Embryonic facial prominence (tissue), 1 donor: ENCODE measurements around the gene USP17L22.
"Not testable (repeated sequence)": the region's sequence is repeated elsewhere in the genome, so short reads cannot be mapped to it uniquely, and the experiment has no call there.

Experiments used
- DNase-seq: peaks from one replicate; pipeline ENCODE4 v3.0.0-alpha.2; 2016; ENCODE audit errors: extremely low spot score

Gene USP17L22

DNA sequence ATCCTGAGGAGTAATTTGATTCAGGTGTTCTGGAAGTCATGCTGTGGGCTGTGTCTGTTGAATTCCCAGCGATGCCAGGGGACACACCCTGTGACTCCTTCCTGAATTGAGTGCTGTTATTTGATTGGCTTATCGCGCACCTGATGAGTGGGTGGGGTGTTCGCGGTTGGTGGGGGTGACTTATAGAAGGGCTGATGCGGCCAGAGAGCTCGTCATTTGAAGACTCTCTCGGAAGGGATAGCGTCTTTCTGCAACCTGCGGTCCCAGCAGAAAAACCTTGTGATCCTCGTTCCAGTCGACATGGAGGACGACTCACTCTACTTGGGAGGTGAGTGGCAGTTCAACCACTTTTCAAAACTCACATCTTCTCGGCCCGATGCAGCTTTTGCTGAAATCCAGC, at the start of gene USP17L22:
TSS of gene USP17L22 (plus strand) at position 301 of the 400 bp plus-strand sequence. CDS start at position 301, 0 bp downstream.
- DNase-seq: not testable (repeated sequence)

DNA sequence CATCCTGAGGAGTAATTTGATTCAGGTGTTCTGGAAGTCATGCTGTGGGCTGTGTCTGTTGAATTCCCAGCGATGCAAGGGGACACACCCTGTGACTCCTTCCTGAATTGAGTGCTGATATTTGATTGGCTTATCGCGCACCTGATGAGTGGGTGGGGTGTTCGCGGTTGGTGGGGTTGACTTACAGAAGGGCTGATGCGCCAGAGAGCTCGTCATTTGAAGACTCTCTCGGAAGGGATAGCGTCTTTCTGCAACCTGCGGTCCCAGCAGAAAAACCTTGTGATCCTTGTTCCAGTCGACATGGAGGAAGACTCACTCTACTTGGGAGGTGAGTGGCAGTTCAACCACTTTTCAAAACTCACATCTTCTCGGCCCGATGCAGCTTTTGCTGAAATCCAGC, 47.6 kb upstream of the USP17L22 start, which contains the start of gene USP17L12:
TSS of gene USP17L12 (plus strand) at position 301 of the 400 bp plus-strand sequence. CDS start at position 301, 0 bp downstream.
- not testable (repeated sequence) for DNase-seq

GRCh38 chr4:9224596-9224995, 42.8 kb upstream of the USP17L22 start, which contains the start of gene USP17L13:
Gene USP17L13 (plus strand): TSS chr4:9224896. CDS start chr4:9224896, 0 bp downstream.
- not testable (repeated sequence) for DNase-seq

DNA sequence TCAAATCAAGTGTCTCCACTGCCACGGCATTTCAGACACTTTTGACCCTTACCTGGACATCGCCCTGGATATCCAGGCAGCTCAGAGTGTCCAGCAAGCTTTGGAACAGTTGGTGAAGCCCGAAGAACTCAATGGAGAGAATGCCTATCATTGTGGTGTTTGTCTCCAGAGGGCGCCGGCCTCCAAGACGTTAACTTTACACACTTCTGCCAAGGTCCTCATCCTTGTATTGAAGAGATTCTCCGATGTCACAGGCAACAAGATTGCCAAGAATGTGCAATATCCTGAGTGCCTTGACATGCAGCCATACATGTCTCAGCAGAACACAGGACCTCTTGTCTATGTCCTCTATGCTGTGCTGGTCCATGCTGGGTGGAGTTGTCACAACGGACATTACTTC, 37.2 kb upstream of the USP17L22 start:
- not testable (repeated sequence) for DNase-seq

DNA sequence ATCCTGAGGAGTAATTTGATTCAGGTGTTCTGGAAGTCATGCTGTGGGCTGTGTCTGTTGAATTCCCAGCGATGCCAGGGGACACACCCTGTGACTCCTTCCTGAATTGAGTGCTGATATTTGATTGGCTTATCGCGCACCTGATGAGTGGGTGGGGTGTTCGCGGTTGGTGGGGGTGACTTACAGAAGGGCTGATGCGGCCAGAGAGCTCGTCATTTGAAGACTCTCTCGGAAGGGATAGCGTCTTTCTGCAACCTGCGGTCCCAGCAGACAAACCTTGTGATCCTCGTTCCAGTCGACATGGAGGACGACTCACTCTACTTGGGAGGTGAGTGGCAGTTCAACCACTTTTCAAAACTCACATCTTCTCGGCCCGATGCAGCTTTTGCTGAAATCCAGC, 33.3 kb upstream of the USP17L22 start, which contains the start of gene USP17L15:
TSS of gene USP17L15 (plus strand) at position 301 of the 400 bp plus-strand sequence. CDS start at position 301, 0 bp downstream.
- not testable (repeated sequence) for DNase-seq

- not testable (repeated sequence) for DNase-seq
These were observed 29.0 kb upstream of the USP17L22 start for GRCh38 chr4:9238461-9238860.

DNA sequence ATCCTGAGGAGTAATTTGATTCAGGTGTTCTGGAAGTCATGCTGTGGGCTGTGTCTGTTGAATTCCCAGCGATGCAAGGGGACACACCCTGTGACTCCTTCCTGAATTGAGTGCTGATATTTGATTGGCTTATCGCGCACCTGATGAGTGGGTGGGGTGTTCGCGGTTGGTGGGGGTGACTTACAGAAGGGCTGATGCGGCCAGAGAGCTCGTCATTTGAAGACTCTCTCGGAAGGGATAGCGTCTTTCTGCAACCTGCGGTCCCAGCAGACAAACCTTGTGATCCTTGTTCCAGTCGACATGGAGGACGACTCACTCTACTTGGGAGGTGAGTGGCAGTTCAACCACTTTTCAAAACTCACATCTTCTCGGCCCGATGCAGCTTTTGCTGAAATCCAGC, 23.8 kb upstream of the USP17L22 start, which contains the start of gene USP17L17:
TSS of gene USP17L17 (plus strand) at position 301 of the 400 bp plus-strand sequence. CDS start at position 301, 0 bp downstream.
- DNase-seq: not testable (repeated sequence)

- DNase-seq: not testable (repeated sequence)
These were observed 19.3 kb upstream of the USP17L22 start, which contains the start of gene USP17L18 for GRCh38 chr4:9247953-9248680. Gene USP17L18 (plus strand): TSS chr4:9248630. CDS start chr4:9248630, 0 bp downstream.

- DNase-seq: not testable (repeated sequence)
These were observed 14.3 kb upstream of the USP17L22 start, which contains the start of gene USP17L19 for GRCh38 chr4:9253078-9253477. Gene USP17L19 (plus strand): TSS chr4:9253378. CDS start chr4:9253378, 0 bp downstream.

GRCh38 chr4:9257824-9258223, 9.6 kb upstream of the USP17L22 start, which contains the start of gene USP17L20:
Gene USP17L20 (plus strand): TSS chr4:9258124. CDS start chr4:9258124, 0 bp downstream.
- not testable (repeated sequence) for DNase-seq

DNA sequence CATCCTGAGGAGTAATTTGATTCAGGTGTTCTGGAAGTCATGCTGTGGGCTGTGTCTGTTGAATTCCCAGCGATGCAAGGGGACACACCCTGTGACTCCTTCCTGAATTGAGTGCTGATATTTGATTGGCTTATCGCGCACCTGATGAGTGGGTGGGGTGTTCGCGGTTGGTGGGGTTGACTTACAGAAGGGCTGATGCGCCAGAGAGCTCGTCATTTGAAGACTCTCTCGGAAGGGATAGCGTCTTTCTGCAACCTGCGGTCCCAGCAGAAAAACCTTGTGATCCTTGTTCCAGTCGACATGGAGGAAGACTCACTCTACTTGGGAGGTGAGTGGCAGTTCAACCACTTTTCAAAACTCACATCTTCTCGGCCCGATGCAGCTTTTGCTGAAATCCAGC, 4.8 kb upstream of the USP17L22 start, which contains the start of gene USP17L21:
TSS of gene USP17L21 (plus strand) at position 301 of the 400 bp plus-strand sequence. CDS start at position 301, 0 bp downstream.
- DNase-seq: not testable (repeated sequence)

DNA sequence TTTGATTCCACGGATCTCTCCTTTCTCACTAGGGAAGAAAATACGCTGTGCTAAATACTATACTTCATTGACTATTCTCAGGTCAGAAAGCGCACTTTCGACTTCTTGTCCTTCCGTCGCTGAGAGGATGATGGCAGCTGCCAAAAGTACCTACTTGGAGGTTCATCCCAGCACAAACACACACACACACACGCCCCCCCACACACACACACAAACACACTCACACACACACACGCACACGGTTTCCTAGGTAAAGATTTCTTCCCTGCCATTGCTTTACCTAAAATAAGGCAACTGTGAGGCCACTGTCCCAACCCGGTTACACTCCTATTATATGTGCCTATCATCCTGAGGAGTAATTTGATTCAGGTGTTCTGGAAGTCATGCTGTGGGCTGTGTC, 4.3 kb downstream of the USP17L22 start:
- not testable (repeated sequence) for DNase-seq
